GM23338 (cell line): Measurements from ENCODE around the gene ATP10A. TPM values are rescaled to one million over a fixed set of nuclear protein-coding genes. Genes with fewer than 3 reads are reported as not detected.

Source experiments
- ATAC-seq: fragments of 200-7000 bp; cut with Tn5 transposase; 3 replicates; pipeline ENCODE4 v1.9.1; 2020
- DNase-seq: peaks from one replicate; pipeline ENCODE4 v3.0.0-alpha.2; 2015; ENCODE audit warnings: low spot score
- H2AFZ ChIP-seq: fragments of 200-600 bp; sonication (generic); 2 replicates; pipeline ENCODE4 v1.8.0; 2016; ENCODE audit warnings: antibody characterized with exemption, mild to moderate bottlenecking, moderate library complexity
- H3F3A ChIP-seq: fragments of 200-600 bp; sonication (generic); replicated peaks from 2 replicates; pipeline ENCODE4 v1.8.0; 2017; ENCODE audit warnings: antibody characterized with exemption, mixed run types, low read depth
- H3K27ac ChIP-seq: fragments of 200-600 bp; sonication (generic); 2 replicates; pipeline ENCODE4 v1.6.1; 2016; ENCODE audit warnings: low read depth
- H3K27me3 ChIP-seq: fragments of 200-600 bp; sonication (generic); 2 replicates; pipeline ENCODE4 v1.8.0; 2016; ENCODE audit warnings: mild to moderate bottlenecking, mixed run types, moderate library complexity; ENCODE audit not compliant: insufficient read depth
- H3K36me3 ChIP-seq: fragments of 200-600 bp; sonication (generic); 2 replicates; pipeline ENCODE4 v1.8.0; 2016; ENCODE audit warnings: mild to moderate bottlenecking; ENCODE audit not compliant: insufficient read depth
- H3K4me1 ChIP-seq: fragments of 200-600 bp; sonication (generic); 2 replicates; pipeline ENCODE4 v1.8.0; 2016; ENCODE audit warnings: mild to moderate bottlenecking, moderate library complexity; ENCODE audit not compliant: insufficient read depth
- H3K4me2 ChIP-seq: fragments of 200-600 bp; sonication (generic); 2 replicates; pipeline ENCODE4 v1.7.1; 2017; ENCODE audit warnings: mixed run types
- H3K4me3 ChIP-seq: fragments of 200-600 bp; sonication (generic); 2 replicates; pipeline ENCODE4 v1.6.1; 2016; ENCODE audit warnings: mixed run types
- H3K79me2 ChIP-seq: fragments of 200-600 bp; sonication (generic); replicated peaks from 2 replicates; pipeline ENCODE4 v1.8.0; 2017; ENCODE audit warnings: mild to moderate bottlenecking; ENCODE audit not compliant: insufficient read depth
- H3K9me2 ChIP-seq: fragments of 200-600 bp; sonication (generic); 2 replicates; pipeline ENCODE4 v1.8.0; 2017; ENCODE audit not compliant: insufficient read depth
- H4K20me1 ChIP-seq: fragments of 200-600 bp; sonication (generic); replicated peaks from 2 replicates; pipeline ENCODE4 v1.8.0; 2017; ENCODE audit warnings: mild to moderate bottlenecking; ENCODE audit not compliant: insufficient read depth
- H3K27ac Mint-ChIP-seq: 2 replicates; pipeline ENCODE4 v1.8.0; 2020; ENCODE audit warnings: inconsistent platforms, mild to moderate bottlenecking, moderate library complexity, mixed read lengths
- H3K27me3 Mint-ChIP-seq: 3 replicates; pipeline ENCODE4 v1.8.0; 2022; ENCODE audit warnings: low read depth, mild to moderate bottlenecking, moderate library complexity, mixed read lengths, inconsistent platforms; ENCODE audit not compliant: insufficient read depth, poor library complexity
- H3K36me3 Mint-ChIP-seq: 3 replicates; pipeline ENCODE4 v1.8.0; 2021; ENCODE audit warnings: low read depth, mild to moderate bottlenecking, inconsistent platforms, moderate library complexity, mixed read lengths
- H3K4me1 Mint-ChIP-seq: 3 replicates; pipeline ENCODE4 v1.8.0; 2020; ENCODE audit warnings: mild to moderate bottlenecking, inconsistent platforms, mixed read lengths
- H3K4me3 Mint-ChIP-seq: 3 replicates; pipeline ENCODE4 v1.8.0; 2021; ENCODE audit warnings: moderate library complexity, mild to moderate bottlenecking, inconsistent platforms, mixed read lengths
- H3K9me3 Mint-ChIP-seq: 3 replicates; pipeline ENCODE4 v1.8.0; 2020; ENCODE audit warnings: moderate library complexity, mild to moderate bottlenecking, inconsistent platforms, mixed read lengths
- CREB1 ChIP-seq: fragments of 250-450 bp; sonication (Bioruptor Pico); IDR thresholded peaks from 2 replicates; pipeline ENCODE4 v1.5.0; 2020; ENCODE audit warnings: low read depth, mild to moderate bottlenecking, moderate library complexity
- CTCF ChIP-seq, 2 experiments: fragments of 200-600 bp in 1 of 2; sonication (generic) in 1 of 2; conservative IDR thresholded peaks; 2 replicates each; pipeline versions ENCODE4 v1.5.1 to v1.6.1; 2016 to 2017; ENCODE audit warnings: antibody characterized with exemption in 2 of 2, low read depth in 2 of 2, mild to moderate bottlenecking in 2 of 2, moderate library complexity in 1 of 2
- ETS1 ChIP-seq: IDR thresholded peaks from 2 replicates; pipeline ENCODE4 v1.6.1; 2016; ENCODE audit warnings: antibody characterized with exemption
- EZH2 ChIP-seq: fragments of 200-600 bp; sonication (generic); IDR thresholded peaks from one replicate; pipeline ENCODE4 v1.8.0; 2017; ENCODE audit warnings: antibody characterized with exemption, mild to moderate bottlenecking, low read depth; ENCODE audit not compliant: unreplicated experiment
- EZH2phosphoT487 ChIP-seq: fragments of 200-600 bp; sonication (generic); IDR thresholded peaks from one replicate; pipeline ENCODE4 v1.8.1; 2018; ENCODE audit warnings: antibody characterized with exemption; ENCODE audit not compliant: unreplicated experiment
- POLR2AphosphoS5 ChIP-seq: IDR thresholded peaks from 2 replicates; pipeline ENCODE4 v1.6.1; 2016; ENCODE audit warnings: antibody characterized with exemption, low read depth
- REST ChIP-seq: IDR thresholded peaks from one replicate; pipeline ENCODE4 v1.6.1; 2018; ENCODE audit warnings: antibody characterized with exemption; ENCODE audit not compliant: unreplicated experiment
- STAT1 ChIP-seq: IDR thresholded peaks from one replicate; pipeline ENCODE4 v1.6.1; 2016; ENCODE audit warnings: antibody characterized with exemption; ENCODE audit not compliant: unreplicated experiment
- ZNF114 ChIP-seq: fragments of 250-450 bp; sonication (Bioruptor Pico); IDR thresholded peaks from 2 replicates; pipeline ENCODE4 v1.5.0; 2020; ENCODE audit warnings: mild to moderate bottlenecking, moderate library complexity
- ZNF331 ChIP-seq: fragments of 250-450 bp; sonication (Bioruptor Pico); IDR thresholded peaks from 2 replicates; pipeline ENCODE4 v1.5.0; 2020; ENCODE audit warnings: low read depth, mild to moderate bottlenecking, moderate library complexity
- polyA plus RNA-seq: library from polyadenylated mRNA; unstranded; fragments of >200 nt; fragmentation: Nextera tagmentation; extraction: Ambion mirVana; gene quantifications from 2 replicates; pipeline ENCODE4 v1.2.1, GENCODE V29; 2016
- total RNA-seq: library from RNA; depleted of rRNA; stranded (reverse); fragments of >200 nt; shearing (Covaris generic); gene quantifications from 2 replicates; pipeline ENCODE4 v1.2.3, GENCODE V29; 2014

The ATP10A gene
- total and polyA plus RNA-seq, 2 experiments from 2014 or later: 0.36 to 5.6 TPM

GRCh38 chr15:25790000-25790660 is 73.0 kb downstream of the ATP10A start:
- H3K27ac Mint-ChIP-seq: 0 out of 2 replicates have a peak overlapping the region, but pooled peaks have one; percentile 17
- H3K27ac ChIP-seq: no peak overlapping the region
- H3K4me1 Mint-ChIP-seq: peaks cover 35% of the 10 kb centered on the region

More at GRCh38 chr15:25790000-25790660, 73.0 kb downstream of the ATP10A start:
- no peak overlapping the region for H3K4me3 ChIP-seq
- H3K4me1 ChIP-seq: peaks cover 18% of the 10 kb centered on the region; the same call in 1 of the 2 replicates
- H2AFZ ChIP-seq: no peak overlapping the region
- ATAC-seq: peak; percentile 48; the same call in 2 of the 3 replicates
- H3K9me2 ChIP-seq: no peaks in the 10 kb centered on the region
- H3K4me2 ChIP-seq: peak overlapping the region; percentile 4; the same call in 1 of the 2 replicates
- Mint-ChIP-seq H3K36me3 (no peaks in the 10 kb centered on the region), H3K4me3 (no peak overlapping the region), H3K9me3 (no peaks in the 10 kb centered on the region), H3K27me3 (peaks cover under 1% of the 10 kb centered on the region)
- no peaks in the 10 kb centered on the region for H3K27me3 ChIP-seq
- no peaks in the 10 kb centered on the region for H3K36me3 ChIP-seq
- H3F3A ChIP-seq: 0 out of 2 replicates have a peak, but pooled peaks cover 3% of the 10 kb centered on the region
- DNase-seq: peak; percentile 31
- no peaks in the 10 kb centered on the region for H4K20me1 ChIP-seq
- TF ChIP-seq ZNF114 (CRISPR knock-in tag) (no peak), REST (no peak), EZH2 (no peak), CREB1 (CRISPR knock-in tag) (no peak), ETS1 (no peak), STAT1 (no peak), POLR2AphosphoS5 (no peak), CTCF (conservative IDR thresholded peaks at IDR 0.05; ENCODE audit: low read depth in 2 of 2) (no peak), EZH2phosphoT487 (no peak), ZNF331 (no peak)
- H3K79me2 ChIP-seq: no peaks in the 10 kb centered on the region
